HepG2 (cell line): ENCODE measurements around the gene DLG4. TPM values are rescaled to one million over a fixed set of nuclear protein-coding genes. Genes with fewer than 3 reads are reported as not detected.

Experiments used
- ASH2L ChIP-seq: fragments of 300-600, 200-600 bp; sonication (generic); IDR thresholded peaks from 2 replicates; pipeline ENCODE4 v1.7.0; 2017; ENCODE audit warnings: low read depth, mild to moderate bottlenecking, moderate library complexity, mixed read lengths, low read length; ENCODE audit not compliant: insufficient read length
- CEBPB ChIP-seq: IDR thresholded peaks from 2 replicates; pipeline ENCODE4 v1.6.1; 2011; ENCODE audit warnings: low read depth, low read length, improper control_type of control experiment, borderline replicate concordance
- CEBPG ChIP-seq: IDR thresholded peaks from 2 replicates; pipeline ENCODE4 v1.6.1; 2016
- MBD4 ChIP-seq: IDR thresholded peaks from 2 replicates; pipeline ENCODE4 v1.6.1; 2012; ENCODE audit warnings: low read length, inconsistent platforms, borderline replicate concordance
- MXD3 ChIP-seq: IDR thresholded peaks from 2 replicates; pipeline ENCODE4 v1.6.1; 2016; ENCODE audit warnings: mild to moderate bottlenecking, missing biosample characterization, missing genetic modification reagents
- NAIF1 ChIP-seq: sonication (generic); formaldehyde crosslinking; IDR thresholded peaks from 2 replicates; pipeline ENCODE4 v1.5.0; 2020; ENCODE audit warnings: mild to moderate bottlenecking, missing genetic modification reagents, borderline replicate concordance
- NR2F1 ChIP-seq, 2 experiments: fragments of 450-650 bp in 1 of 2; formaldehyde crosslinking in 1 of 2; IDR thresholded peaks; 2 replicates each; pipeline versions ENCODE4 v1.5.0 to v1.6.1; 2016 to 2020; ENCODE audit warnings: mild to moderate bottlenecking in 1 of 2, missing compliant biosample characterization in 1 of 2, missing genetic modification reagents in 1 of 2, moderate library complexity in 1 of 2
- PAX8 ChIP-seq: sonication (generic); formaldehyde crosslinking; IDR thresholded peaks from 2 replicates; pipeline ENCODE4 v1.8.0; 2022; ENCODE audit warnings: mild to moderate bottlenecking, missing genetic modification reagents, borderline replicate concordance
- PPARG ChIP-seq: conservative IDR thresholded peaks from 2 replicates; pipeline ENCODE4 v1.6.1; 2016; ENCODE audit warnings: missing biosample characterization, missing genetic modification reagents
- RBM22 ChIP-seq: fragments of 200-400 bp; formaldehyde crosslinking; optimal IDR thresholded peaks from 2 replicates; pipeline ENCODE3; 2017; ENCODE audit warnings: mild to moderate bottlenecking, low read length, moderate library complexity
- RFX3 ChIP-seq: IDR thresholded peaks from 2 replicates; pipeline ENCODE4 v1.6.1; 2016; ENCODE audit warnings: missing biosample characterization, missing genetic modification reagents
- XRCC5 ChIP-seq: fragments of 200-400 bp; formaldehyde crosslinking; optimal IDR thresholded peaks from 2 replicates; pipeline ENCODE3; 2017; ENCODE audit warnings: mild to moderate bottlenecking, low read length
- ZBTB7A ChIP-seq: sonication (generic); formaldehyde crosslinking; IDR thresholded peaks from 2 replicates; pipeline ENCODE4 v1.8.0; 2022; ENCODE audit warnings: mild to moderate bottlenecking, missing genetic modification reagents
- ZEB1 ChIP-seq: IDR thresholded peaks from 2 replicates; pipeline ENCODE4 v1.6.1; 2012; ENCODE audit warnings: mild to moderate bottlenecking, low read depth, inconsistent platforms; ENCODE audit not compliant: insufficient replicate concordance
- ZIK1 ChIP-seq: sonication (generic); formaldehyde crosslinking; IDR thresholded peaks from 2 replicates; pipeline ENCODE4 v1.5.0; 2020; ENCODE audit warnings: mild to moderate bottlenecking, low read depth, missing genetic modification reagents, borderline replicate concordance
- ZNF274 ChIP-seq: sonication (generic); formaldehyde crosslinking; IDR thresholded peaks from 2 replicates; pipeline ENCODE4 v1.5.1; 2020; ENCODE audit warnings: mild to moderate bottlenecking, missing genetic modification reagents
- ZNF468 ChIP-seq: sonication (generic); formaldehyde crosslinking; IDR thresholded peaks from 2 replicates; pipeline ENCODE4 v1.8.0; 2022; ENCODE audit warnings: mild to moderate bottlenecking, moderate library complexity, missing genetic modification reagents
- ZNF557 ChIP-seq: sonication (generic); formaldehyde crosslinking; IDR thresholded peaks from 2 replicates; pipeline ENCODE4 v1.4.0; 2020; ENCODE audit warnings: missing genetic modification reagents
- ZNF746 ChIP-seq: sonication (generic); formaldehyde crosslinking; IDR thresholded peaks from 2 replicates; pipeline ENCODE4 v1.8.0; 2022; ENCODE audit warnings: mild to moderate bottlenecking, missing genetic modification reagents
- ZNF784 ChIP-seq: sonication (generic); formaldehyde crosslinking; IDR thresholded peaks from 2 replicates; pipeline ENCODE4 v1.5.1; 2020; ENCODE audit warnings: missing genetic modification reagents, mild to moderate bottlenecking, borderline replicate concordance
- polyA plus RNA-seq, 8 experiments: library from polyadenylated mRNA; depleted of rRNA in 3 of 8; stranded (reverse) in 7 of 8; unstranded in 1 of 8; fragments of >200 nt; fragmentation: Illumina TruSeq in 4 of 8; extraction: Trizol in 4 of 8; gene quantifications; 2 replicates each; pipeline versions ENCODE4 v1.2.1 to v1.2.3, GENCODE V29; 2011 to 2016; ENCODE audit warnings: low read depth in 4 of 8, missing spikeins in 1 of 8, mixed read lengths in 1 of 8; ENCODE audit not compliant: insufficient read depth in 1 of 8
- total RNA-seq, 5 experiments: library from RNA; depleted of rRNA; stranded (reverse); fragments of >200 nt; fragmentation: Illumina TruSeq; extraction: Trizol; gene quantifications; 2 replicates each; pipeline ENCODE4 v1.2.3, GENCODE V29; 2016; ENCODE audit warnings: low read depth in 1 of 5
- TF ChIP-seq, protein P1 (sequence below): sonication (generic); formaldehyde crosslinking; IDR thresholded peaks from 2 replicates; pipeline ENCODE4 v1.5.0; 2020; ENCODE audit warnings: mild to moderate bottlenecking, missing genetic modification reagents, moderate library complexity
- TF ChIP-seq, protein P2 (sequence below): IDR thresholded peaks from 2 replicates; pipeline ENCODE4 v1.6.1; 2018; ENCODE audit warnings: missing genetic modification reagents, mild to moderate bottlenecking, missing compliant biosample characterization
- TF ChIP-seq, protein P3 (sequence below), 2 experiments: fragments of 450-650 bp in 1 of 2; sonication (generic) in 1 of 2; formaldehyde crosslinking; IDR thresholded peaks; 2 replicates each; pipeline versions ENCODE4 v1.5.0 to v1.8.0; 2020 to 2022; ENCODE audit warnings: mild to moderate bottlenecking in 1 of 2, missing genetic modification reagents in 1 of 2

The DLG4 gene
- total and polyA plus RNA-seq, 2 of the 13 experiments (the other 11 are each of a cell fraction or from before 2014, with no cell fraction given): 0.71 to 4.3 TPM

GRCh38 chr17:7213895-7214299 lies 5.7 kb downstream of the DLG4 start (continued):
- TF ChIP-seq, protein P1, sequence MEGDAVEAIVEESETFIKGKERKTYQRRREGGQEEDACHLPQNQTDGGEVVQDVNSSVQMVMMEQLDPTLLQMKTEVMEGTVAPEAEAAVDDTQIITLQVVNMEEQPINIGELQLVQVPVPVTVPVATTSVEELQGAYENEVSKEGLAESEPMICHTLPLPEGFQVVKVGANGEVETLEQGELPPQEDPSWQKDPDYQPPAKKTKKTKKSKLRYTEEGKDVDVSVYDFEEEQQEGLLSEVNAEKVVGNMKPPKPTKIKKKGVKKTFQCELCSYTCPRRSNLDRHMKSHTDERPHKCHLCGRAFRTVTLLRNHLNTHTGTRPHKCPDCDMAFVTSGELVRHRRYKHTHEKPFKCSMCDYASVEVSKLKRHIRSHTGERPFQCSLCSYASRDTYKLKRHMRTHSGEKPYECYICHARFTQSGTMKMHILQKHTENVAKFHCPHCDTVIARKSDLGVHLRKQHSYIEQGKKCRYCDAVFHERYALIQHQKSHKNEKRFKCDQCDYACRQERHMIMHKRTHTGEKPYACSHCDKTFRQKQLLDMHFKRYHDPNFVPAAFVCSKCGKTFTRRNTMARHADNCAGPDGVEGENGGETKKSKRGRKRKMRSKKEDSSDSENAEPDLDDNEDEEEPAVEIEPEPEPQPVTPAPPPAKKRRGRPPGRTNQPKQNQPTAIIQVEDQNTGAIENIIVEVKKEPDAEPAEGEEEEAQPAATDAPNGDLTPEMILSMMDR (CRISPR knock-in tag): peak; percentile 55
- TF ChIP-seq ZBTB7A (CRISPR knock-in tag) (peak; percentile 66; the same call in 1 of the 2 replicates), ZNF274 (0 out of 2 replicates have a peak, but pooled peaks have one; percentile 32), ZNF468 (CRISPR knock-in tag) (0 out of 2 replicates have a peak, but pooled peaks have one; percentile 51), ZIK1 (no peak), RFX3 (CRISPR knock-in tag) (peak; percentile 94), MBD4 (no peak), ZNF557 (CRISPR knock-in tag) (no peak), MXD3 (CRISPR knock-in tag) (0 out of 2 replicates have a peak, but pooled peaks have one; percentile 11), XRCC5 (peak; percentile 28), CEBPG (CRISPR knock-in tag) (peak; percentile 40; the same call in 1 of the 2 replicates), PAX8 (no peak), ZNF784 (CRISPR knock-in tag) (no peak), ZNF746 (peak; percentile 44; the same call in 1 of the 2 replicates), ZEB1 (peak; percentile 26), PPARG (peak; percentile 82), NR2F1 (CRISPR knock-in tag; IDR thresholded peaks at IDR 0.05) (0 out of 4 replicates have a peak, but pooled peaks of 1 of the 2 experiments have one; percentile 38), RBM22 (peak; percentile 99), NAIF1 (0 out of 2 replicates have a peak, but pooled peaks have one; percentile 11), ASH2L (peak; percentile 32), CEBPB (0 out of 2 replicates have a peak, but pooled peaks have one; percentile 9)
- TF ChIP-seq, protein P2, sequence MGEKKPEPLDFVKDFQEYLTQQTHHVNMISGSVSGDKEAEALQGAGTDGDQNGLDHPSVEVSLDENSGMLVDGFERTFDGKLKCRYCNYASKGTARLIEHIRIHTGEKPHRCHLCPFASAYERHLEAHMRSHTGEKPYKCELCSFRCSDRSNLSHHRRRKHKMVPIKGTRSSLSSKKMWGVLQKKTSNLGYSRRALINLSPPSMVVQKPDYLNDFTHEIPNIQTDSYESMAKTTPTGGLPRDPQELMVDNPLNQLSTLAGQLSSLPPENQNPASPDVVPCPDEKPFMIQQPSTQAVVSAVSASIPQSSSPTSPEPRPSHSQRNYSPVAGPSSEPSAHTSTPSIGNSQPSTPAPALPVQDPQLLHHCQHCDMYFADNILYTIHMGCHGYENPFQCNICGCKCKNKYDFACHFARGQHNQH (CRISPR knock-in tag): 0 out of 2 replicates have a peak, but pooled peaks have one; percentile 22
- TF ChIP-seq, protein P3, sequence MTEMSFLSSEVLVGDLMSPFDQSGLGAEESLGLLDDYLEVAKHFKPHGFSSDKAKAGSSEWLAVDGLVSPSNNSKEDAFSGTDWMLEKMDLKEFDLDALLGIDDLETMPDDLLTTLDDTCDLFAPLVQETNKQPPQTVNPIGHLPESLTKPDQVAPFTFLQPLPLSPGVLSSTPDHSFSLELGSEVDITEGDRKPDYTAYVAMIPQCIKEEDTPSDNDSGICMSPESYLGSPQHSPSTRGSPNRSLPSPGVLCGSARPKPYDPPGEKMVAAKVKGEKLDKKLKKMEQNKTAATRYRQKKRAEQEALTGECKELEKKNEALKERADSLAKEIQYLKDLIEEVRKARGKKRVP (CRISPR knock-in tag; IDR thresholded peaks at IDR 0.05): no peak
